Lower leg skin (tissue), 3 donors: ENCODE measurements around the gene KRT16.

Experiments used
- POLR2A ChIP-seq, 2 donors: fragments of 450-650 bp; IDR thresholded peaks; one replicate each; pipeline ENCODE4 v1.6.1; 2016 to 2017; ENCODE audit warnings: antibody characterized with exemption in 2 of 2, mild to moderate bottlenecking in 1 of 2, moderate library complexity in 1 of 2
- TF ChIP-seq, protein P1 (sequence below), 3 donors: fragments of 450-650 bp; IDR thresholded peaks; one replicate each; pipeline ENCODE4 v1.5.1; 2016; ENCODE audit warnings: antibody characterized with exemption in 3 of 3, mild to moderate bottlenecking in 3 of 3, moderate library complexity in 2 of 3

- TF ChIP-seq, protein P1, sequence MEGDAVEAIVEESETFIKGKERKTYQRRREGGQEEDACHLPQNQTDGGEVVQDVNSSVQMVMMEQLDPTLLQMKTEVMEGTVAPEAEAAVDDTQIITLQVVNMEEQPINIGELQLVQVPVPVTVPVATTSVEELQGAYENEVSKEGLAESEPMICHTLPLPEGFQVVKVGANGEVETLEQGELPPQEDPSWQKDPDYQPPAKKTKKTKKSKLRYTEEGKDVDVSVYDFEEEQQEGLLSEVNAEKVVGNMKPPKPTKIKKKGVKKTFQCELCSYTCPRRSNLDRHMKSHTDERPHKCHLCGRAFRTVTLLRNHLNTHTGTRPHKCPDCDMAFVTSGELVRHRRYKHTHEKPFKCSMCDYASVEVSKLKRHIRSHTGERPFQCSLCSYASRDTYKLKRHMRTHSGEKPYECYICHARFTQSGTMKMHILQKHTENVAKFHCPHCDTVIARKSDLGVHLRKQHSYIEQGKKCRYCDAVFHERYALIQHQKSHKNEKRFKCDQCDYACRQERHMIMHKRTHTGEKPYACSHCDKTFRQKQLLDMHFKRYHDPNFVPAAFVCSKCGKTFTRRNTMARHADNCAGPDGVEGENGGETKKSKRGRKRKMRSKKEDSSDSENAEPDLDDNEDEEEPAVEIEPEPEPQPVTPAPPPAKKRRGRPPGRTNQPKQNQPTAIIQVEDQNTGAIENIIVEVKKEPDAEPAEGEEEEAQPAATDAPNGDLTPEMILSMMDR (IDR thresholded peaks at IDR 0.05), result no peak
- no peak for TF ChIP-seq POLR2A (IDR thresholded peaks at IDR 0.05)
Measured at GRCh38 chr17:41586863-41587495, 25.6 kb downstream of the KRT16 start, which contains the start of gene KRT14.
